GM19463 (cell line): Measurements from ENCODE around the gene LDB3.

Experiments used
- ATAC-seq: cut with Tn5 transposase; IDR thresholded peaks from one replicate; pipeline ENCODE4 v1.9.1; 2021; ENCODE audit warnings: mild to moderate bottlenecking, moderate library complexity; ENCODE audit not compliant: unreplicated experiment

The LDB3 gene

GRCh38 chr10:86650151-86650550 lies 18.2 kb upstream of the LDB3 start:
- no peak for ATAC-seq

DNA sequence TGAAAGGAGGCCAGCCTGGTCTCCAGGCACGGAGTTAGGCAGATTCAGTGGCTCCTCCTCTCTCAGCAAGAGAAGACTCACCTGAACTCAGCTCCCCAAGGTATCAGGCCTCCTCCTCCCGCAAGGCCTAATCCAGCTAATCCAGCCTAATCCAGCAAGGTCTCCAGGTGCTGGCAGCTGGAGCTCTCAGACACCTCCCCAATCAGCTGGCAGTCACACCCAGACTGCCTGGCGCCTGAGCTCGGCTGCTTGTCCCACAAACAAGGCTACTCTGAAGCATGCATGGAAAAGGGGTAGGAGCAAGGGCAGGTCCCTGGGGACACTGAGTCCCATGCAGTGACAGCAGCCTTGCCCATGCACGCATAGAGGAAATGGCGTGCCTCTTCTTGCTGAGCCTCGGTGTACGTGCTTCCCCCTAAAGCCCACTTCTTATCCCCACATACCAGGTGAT lies 17.3 kb upstream of the LDB3 start:
- no peak for ATAC-seq

GRCh38 chr10:86651631-86652331 lies 16.5 kb upstream of the LDB3 start:
- no peak for ATAC-seq

DNA sequence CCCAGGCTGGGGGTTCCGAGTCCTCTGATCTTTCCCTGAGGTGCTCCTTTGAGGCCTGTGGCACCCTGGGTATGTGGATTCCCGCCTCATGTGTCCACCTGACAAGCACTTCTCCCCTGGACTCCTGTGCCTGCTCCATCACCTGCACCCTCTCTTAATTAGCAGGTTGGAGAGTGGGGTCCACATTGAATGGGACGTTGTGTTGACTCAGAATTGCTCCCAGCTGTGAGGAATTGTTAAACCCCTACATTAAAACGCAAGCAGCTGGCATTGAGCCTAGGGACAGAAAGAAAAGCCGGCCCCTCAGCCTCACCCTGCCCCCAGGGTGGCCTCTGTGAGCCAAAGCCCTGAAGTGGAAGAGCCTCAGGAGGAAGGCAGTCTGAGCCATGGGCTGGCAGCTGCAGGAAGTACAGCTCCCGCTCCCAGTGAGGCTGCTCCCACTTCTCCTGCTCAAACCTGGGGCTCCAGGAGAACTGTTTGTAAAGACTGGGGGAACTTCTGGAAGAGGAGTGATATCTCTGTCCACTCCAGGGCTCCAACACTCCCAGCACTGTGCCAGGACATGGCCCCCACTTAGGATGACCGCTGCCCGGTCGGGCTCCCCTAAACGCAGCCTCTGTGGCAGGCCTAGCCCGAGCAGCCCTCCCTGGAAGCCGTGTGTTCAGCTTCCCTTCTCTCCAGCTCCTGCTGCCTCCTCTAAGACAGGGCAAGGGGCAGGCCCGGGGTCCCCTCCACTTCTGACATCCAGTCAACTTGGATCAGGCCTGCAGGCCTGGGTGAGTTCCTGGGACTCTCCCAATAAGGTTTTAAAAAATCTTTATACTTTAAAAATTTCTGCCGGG lies 15.7 kb upstream of the LDB3 start:
- ATAC-seq: no peak

GRCh38 chr10:86653379-86653778 lies 14.9 kb upstream of the LDB3 start:
- no peak for ATAC-seq

GRCh38 chr10:86653987-86654386 lies 14.3 kb upstream of the LDB3 start:
- no peak for ATAC-seq

- no peak for ATAC-seq
These were observed 13.7 kb upstream of the LDB3 start, which contains the start of gene OPN4 for GRCh38 chr10:86654411-86655172. Gene OPN4 (plus strand): TSS chr10:86654547. CDS start chr10:86654784, 237 bp downstream.

DNA sequence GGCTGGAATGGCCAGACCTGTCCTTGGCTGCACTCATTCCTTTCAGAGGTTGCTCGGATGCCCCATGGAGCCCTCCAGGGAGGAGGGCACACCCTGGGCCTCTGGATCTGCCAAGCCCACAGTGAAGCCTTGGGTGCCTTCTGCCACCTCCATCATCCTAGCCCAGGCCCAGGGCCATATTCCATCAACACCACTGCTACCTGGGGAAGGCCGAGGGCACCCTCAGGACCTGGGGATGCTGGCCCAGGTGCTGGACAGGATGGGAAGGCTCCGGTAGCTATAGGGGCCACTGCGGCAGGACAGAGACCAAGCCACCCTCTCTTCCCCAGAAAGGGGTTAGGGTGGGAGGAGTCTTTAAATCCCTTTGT lies 13.2 kb upstream of the LDB3 start:
- ATAC-seq: no peak

DNA sequence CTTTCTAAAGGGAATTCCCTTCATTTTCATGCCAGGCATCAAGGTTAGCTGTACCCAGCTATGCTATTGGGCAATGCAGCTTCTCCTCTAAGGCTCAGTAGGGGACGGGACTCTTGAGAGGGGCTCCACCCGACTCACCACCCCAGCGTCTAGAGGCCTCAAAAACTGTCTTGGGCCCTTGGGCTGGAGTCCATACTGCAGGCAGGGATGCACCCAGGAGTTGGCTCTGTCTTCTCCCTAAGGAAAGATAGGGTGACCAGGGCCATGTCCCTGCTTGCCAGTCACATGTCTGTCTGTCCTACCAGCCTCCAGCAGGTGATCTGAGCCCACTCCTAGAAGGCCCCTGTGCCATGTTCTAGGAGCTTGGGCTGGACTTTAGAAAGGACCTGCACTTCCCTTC lies 12.7 kb upstream of the LDB3 start:
- no peak for ATAC-seq

DNA sequence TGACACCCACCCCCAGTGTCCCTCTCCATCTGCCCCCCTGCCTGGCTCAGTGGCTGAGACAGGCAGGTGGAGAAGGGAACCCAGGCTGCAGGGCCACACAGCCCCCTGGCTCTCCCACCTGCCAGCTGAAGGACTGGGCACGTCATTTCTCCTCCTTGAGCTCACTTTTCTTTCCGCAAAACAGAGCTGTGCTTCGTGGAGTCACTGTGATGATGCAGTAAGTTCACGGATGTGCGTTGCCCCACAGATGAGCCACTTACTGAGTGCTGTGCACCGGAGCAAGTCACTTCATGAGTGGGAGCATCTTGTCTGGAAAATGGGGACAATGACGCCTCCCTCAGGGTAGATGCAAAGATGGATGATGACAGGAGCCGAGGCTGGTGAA lies 11.3 kb upstream of the LDB3 start:
- no peak for ATAC-seq

- ATAC-seq: no peak
These were observed 10.8 kb upstream of the LDB3 start for GRCh38 chr10:86657396-86658011.

DNA sequence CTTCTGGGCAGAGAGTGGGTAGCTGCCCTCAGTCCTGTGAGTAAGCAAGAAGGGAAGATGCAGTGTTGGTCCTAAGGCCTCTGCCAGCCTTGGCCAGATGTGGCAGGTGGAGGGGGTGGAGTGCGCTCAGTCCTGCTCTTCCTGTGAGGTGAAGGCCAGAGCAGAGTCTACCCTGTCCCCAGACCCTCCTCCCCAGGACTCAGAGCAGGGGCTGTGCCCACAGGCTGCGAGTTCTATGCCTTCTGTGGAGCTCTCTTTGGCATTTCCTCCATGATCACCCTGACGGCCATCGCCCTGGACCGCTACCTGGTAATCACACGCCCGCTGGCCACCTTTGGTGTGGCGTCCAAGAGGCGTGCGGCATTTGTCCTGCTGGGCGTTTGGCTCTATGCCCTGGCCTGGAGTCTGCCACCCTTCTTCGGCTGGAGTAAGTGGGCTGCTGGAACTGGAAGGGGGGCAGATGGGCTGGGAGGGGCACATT lies 10.0 kb upstream of the LDB3 start:
- no peak for ATAC-seq

DNA sequence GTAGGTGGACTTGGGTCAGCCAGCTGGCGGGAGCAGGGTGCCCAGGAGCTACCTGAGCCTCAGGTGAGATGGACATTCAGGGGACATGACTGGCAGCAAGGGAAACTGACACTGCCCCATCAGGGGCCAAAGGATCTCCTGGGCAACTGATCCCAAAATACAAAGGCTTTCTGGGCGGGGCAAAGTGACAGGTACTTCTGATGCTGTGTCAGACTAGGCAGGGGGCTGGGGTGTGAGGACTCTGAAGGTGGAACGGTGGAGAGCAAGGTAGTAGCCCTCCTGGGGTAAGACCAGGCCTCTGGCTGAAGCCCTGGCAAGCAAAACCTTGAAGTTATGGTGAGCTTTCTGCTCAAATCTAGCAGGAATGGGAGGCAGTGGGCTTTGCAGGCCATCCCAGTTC lies 9.6 kb upstream of the LDB3 start:
- no peak for ATAC-seq

DNA sequence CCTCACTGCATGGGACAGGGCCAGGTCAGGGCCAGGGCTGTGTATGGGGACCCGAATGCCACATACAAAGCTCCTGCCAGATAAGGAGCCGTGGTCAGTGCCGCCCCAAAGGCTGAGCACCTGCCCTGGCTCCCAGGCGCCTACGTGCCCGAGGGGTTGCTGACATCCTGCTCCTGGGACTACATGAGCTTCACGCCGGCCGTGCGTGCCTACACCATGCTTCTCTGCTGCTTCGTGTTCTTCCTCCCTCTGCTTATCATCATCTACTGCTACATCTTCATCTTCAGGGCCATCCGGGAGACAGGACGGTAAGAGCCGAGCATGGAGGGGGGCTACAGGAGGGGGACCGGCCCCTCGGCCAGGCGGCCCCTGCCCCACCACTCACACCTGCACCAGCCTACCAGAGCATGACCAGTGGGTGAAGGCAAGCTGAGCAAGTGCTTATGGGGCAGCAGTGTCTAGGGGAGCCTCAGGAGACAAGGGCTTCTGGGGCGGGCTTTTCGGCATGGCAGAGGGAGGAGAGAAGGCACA lies 9.1 kb upstream of the LDB3 start:
- no peak for ATAC-seq

GRCh38 chr10:86659721-86660453 lies 8.4 kb upstream of the LDB3 start:
- no peak for ATAC-seq

GRCh38 chr10:86661161-86662025 lies 6.9 kb upstream of the LDB3 start:
- ATAC-seq: no peak

DNA sequence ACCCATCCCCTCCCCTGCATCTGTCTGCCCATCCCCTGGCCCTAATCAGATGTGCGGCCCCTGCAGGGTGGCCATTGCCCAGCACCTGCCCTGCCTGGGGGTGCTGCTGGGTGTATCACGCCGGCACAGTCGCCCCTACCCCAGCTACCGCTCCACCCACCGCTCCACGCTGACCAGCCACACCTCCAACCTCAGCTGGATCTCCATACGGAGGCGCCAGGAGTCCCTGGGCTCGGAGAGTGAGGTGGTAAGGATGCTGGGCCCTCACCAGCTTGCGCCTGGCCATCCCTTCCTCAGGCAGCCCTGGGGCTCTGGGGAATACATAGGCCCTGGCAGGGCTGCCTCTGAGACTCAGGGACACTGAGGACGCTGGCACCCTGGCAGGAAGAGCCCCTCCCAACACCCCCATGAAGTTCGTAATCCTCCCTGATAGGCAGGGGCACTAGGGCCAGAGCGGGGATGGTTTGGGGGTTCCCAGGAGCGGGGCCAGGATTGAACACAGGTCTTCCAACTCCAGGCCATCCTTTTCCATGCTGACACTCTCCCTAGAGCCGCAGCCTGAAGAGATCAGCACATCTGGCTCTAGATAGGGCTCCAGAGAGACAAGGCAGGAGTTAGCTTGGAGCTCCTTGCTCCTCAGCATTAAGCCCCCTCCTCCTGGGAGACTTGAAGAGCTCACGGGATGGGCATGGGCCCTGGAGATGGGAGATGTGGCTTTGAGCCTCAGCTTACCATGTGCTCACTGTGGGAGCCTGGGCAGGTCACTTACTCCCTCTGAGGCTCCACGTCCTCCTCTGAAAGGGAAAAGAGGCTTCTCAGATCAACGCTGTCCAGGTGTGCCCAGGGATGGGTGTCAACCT lies 5.9 kb upstream of the LDB3 start:
- no peak for ATAC-seq

DNA sequence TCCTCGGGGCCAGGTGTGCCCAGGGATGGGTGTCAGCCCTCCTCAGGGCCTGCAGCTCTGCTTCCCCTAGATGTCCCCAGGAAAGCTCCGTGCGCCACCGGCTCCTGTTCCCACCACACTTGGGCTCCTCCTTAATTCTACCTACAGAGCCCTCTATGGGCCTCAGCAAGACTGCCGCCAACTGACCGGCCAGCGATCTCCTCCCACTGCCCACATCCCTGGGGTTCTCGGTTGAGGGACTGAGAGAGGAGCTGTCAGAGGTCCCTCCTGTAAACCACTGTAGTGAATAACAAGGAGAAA lies 5.3 kb upstream of the LDB3 start:
- ATAC-seq: no peak
